MCF 10A (cell line): ENCODE results near the gene FGB. TPM values are rescaled to one million over a fixed set of nuclear protein-coding genes. Genes with fewer than 3 reads are reported as not detected.

Source experiments
- BruUV-seq: library from RNA; stranded (reverse); fragments of 400-500 nt; replicated peaks from 2 replicates; lab custom pipeline; 2021; lab: Mats Ljungman, UMichigan
- CTCF ChIA-PET: fragments of 300-600 bp; sonication (Branson Sonifier 250); formaldehyde crosslinking; extraction: SDS; loops from one replicate; lab custom pipeline; 2021; ENCODE audit warnings: antibody characterized with exemption, inconsistent platforms; lab: Yijun Ruan, JAX
- POLR2A ChIA-PET: fragments of 300-600, 350-650 bp; sonication (Branson Sonifier 250); formaldehyde crosslinking; extraction: SDS; loops from one replicate; lab custom pipeline; 2020; ENCODE audit warnings: antibody characterized with exemption, inconsistent platforms; lab: Yijun Ruan, JAX
- DNase-seq: peaks from one replicate; pipeline ENCODE4 v3.0.0-alpha.2; 2018; ENCODE audit not compliant: unreplicated experiment
- H3K27ac Mint-ChIP-seq: one replicate; pipeline ENCODE4 v1.8.0; 2022; ENCODE audit warnings: mild to moderate bottlenecking, low read depth, mixed read lengths; ENCODE audit not compliant: unreplicated experiment
- H3K27me3 Mint-ChIP-seq: one replicate; pipeline ENCODE4 v1.8.0; 2022; ENCODE audit warnings: mixed read lengths; ENCODE audit not compliant: insufficient read depth, unreplicated experiment
- H3K36me3 Mint-ChIP-seq: one replicate; pipeline ENCODE4 v1.8.0; 2022; ENCODE audit warnings: mild to moderate bottlenecking, moderate library complexity, mixed read lengths; ENCODE audit not compliant: insufficient read depth, unreplicated experiment
- H3K4me1 Mint-ChIP-seq: one replicate; pipeline ENCODE4 v1.8.0; 2022; ENCODE audit warnings: mixed read lengths; ENCODE audit not compliant: insufficient read depth, unreplicated experiment
- H3K4me3 Mint-ChIP-seq: one replicate; pipeline ENCODE4 v1.8.0; 2022; ENCODE audit warnings: mild to moderate bottlenecking, moderate library complexity, mixed read lengths; ENCODE audit not compliant: unreplicated experiment
- H3K9me3 Mint-ChIP-seq: one replicate; pipeline ENCODE4 v1.8.0; 2022; ENCODE audit warnings: mixed read lengths; ENCODE audit not compliant: unreplicated experiment
- CTCF ChIP-seq: fragments of 200-600 bp; IDR thresholded peaks from one replicate; pipeline ENCODE4 v1.8.0; 2022; ENCODE audit warnings: antibody characterized with exemption, mild to moderate bottlenecking; ENCODE audit not compliant: unreplicated experiment
- intact Hi-C: fragments of 100-400 bp; cut with micrococcal nuclease; formaldehyde crosslinking; loops from 2 replicates; pipeline ENCODE4 v1.14.1; 2022
- total RNA-seq: library from RNA; stranded (reverse); gene quantifications from 2 replicates; pipeline ENCODE4 v1.2.3, GENCODE V29; 2022

The FGB gene
- total RNA-seq, 1 experiment from 2014 or later: not detected

GRCh38 chr4:154529728-154530519, 32.9 kb upstream of the FGB start:
- no peak overlapping the region for H3K4me3 Mint-ChIP-seq
- no peaks in the 10 kb centered on the region for H3K9me3 Mint-ChIP-seq
- no peak for TF ChIP-seq CTCF
- H3K27me3 Mint-ChIP-seq: no peaks in the 10 kb centered on the region
- intact Hi-C loops: no loop called here
- peaks cover 14% of the 10 kb centered on the region for H3K4me1 Mint-ChIP-seq
- H3K27ac Mint-ChIP-seq: no peak overlapping the region
- H3K36me3 Mint-ChIP-seq: no peaks in the 10 kb centered on the region
- CTCF ChIA-PET: interaction anchor here (0.6 to 2.8 kb wide), 11 partner anchors 10 to 994 kb away, joined by 3 to 15 read pairs (median 3); partner anchors contain the start of gene PLRG1
- peak; percentile 83 for DNase-seq
- no TSS peak for BruUV-seq
- POLR2A ChIA-PET: interaction anchor here (0.5 to 6.3 kb wide), 7 partner anchors 10 to 171 kb away, joined by 3 to 50 read pairs (median 3); partner anchors contain the start of gene PLRG1

GRCh38 chr4:154534296-154534695, 28.5 kb upstream of the FGB start:
- no peak for DNase-seq
- no peak overlapping the region for H3K4me3 Mint-ChIP-seq
- no peaks in the 10 kb centered on the region for H3K9me3 Mint-ChIP-seq
- POLR2A ChIA-PET: no interaction called here
- H3K27ac Mint-ChIP-seq: no peak overlapping the region
- BruUV-seq: no TSS peak
- CTCF ChIA-PET: interaction anchor here (0.6 to 1.6 kb wide), 4 partner anchors 14 to 93 kb away, joined by 3 to 4 read pairs (median 3); no protein-coding TSS in a partner anchor
- intact Hi-C loops: no loop called here
- H3K36me3 Mint-ChIP-seq: peaks cover 37% of the 10 kb centered on the region
- peaks cover 8% of the 10 kb centered on the region for H3K4me1 Mint-ChIP-seq
- TF ChIP-seq CTCF: no peak
- H3K27me3 Mint-ChIP-seq: no peaks in the 10 kb centered on the region

DNA sequence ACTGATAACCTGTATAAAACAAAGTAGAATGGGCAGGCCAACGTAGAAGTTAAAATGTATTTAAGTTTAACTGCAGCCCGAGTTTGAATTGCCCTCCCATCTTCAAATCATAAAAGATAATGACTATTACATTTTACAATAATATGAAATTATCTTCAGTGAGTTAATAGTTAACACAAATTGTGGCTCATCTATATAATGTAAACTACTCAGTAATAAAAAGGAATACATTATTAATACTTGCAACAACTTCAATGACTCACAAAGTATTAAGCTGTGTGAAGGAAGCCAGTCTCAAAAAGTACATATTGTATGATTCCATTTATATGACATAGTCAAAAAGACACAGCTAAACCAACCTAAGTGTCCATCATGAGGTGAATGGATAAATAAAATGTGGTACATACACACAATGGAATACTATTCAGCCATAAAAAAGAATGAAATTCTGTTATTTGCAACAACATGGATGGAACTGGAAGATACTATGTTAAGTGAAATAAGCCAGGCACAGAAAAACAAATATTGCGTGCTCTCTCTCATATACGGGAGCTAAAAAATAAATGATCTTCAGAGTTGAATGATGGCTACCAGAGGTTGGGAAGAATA, 20.4 kb upstream of the FGB start:
- H3K9me3 Mint-ChIP-seq: peaks cover 8% of the 10 kb centered on the region
- intact Hi-C loops: no loop called here
- TF ChIP-seq CTCF: no peak
- no peak overlapping the region for H3K4me3 Mint-ChIP-seq
- no peaks in the 10 kb centered on the region for H3K4me1 Mint-ChIP-seq
- POLR2A ChIA-PET: interaction anchor here (0.7 kb wide), 1 partner anchor 289 kb away, joined by 4 read pairs; no protein-coding TSS in a partner anchor
- DNase-seq: no peak
- H3K27ac Mint-ChIP-seq: no peak overlapping the region
- no TSS peak for BruUV-seq
- H3K36me3 Mint-ChIP-seq: peaks cover 87% of the 10 kb centered on the region
- CTCF ChIA-PET: interaction anchor here (0.6 to 1.6 kb wide), 5 partner anchors 9 to 34 kb away, joined by 3 to 4 read pairs (median 3); no protein-coding TSS in a partner anchor
- no peaks in the 10 kb centered on the region for H3K27me3 Mint-ChIP-seq

DNA sequence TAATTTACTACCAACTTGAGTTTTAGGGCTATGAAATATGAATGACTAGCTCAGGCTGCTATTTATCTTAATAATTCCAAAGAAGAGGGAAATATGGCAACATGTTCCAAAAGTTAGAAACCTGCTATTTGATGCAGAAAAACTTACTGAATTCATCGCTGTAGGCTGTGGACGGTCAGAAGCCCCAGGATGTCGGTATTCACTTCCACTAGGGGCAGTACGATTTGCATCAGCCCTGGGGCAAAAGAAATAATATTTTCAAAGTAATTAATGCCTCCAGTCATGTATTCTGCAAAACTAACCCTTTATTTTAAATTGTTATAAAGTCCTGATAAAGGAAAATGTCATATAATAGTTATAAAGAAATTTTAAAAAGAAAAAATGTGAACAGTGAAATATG, 17.1 kb upstream of the FGB start:
- Mint-ChIP-seq H3K27ac (no peak overlapping the region), H3K4me3 (no peak overlapping the region), H3K36me3 (peaks cover 61% of the 10 kb centered on the region), H3K4me1 (peaks cover 13% of the 10 kb centered on the region), H3K27me3 (no peaks in the 10 kb centered on the region), H3K9me3 (peaks cover 8% of the 10 kb centered on the region)
- BruUV-seq: no TSS peak
- DNase-seq: no peak
- intact Hi-C loops: no loop called here
- CTCF ChIA-PET: interaction anchor here (1.4 to 15.2 kb wide), 2 partner anchors 73 to 74 kb away, joined by 9 to 935 read pairs; partner anchors contain the start of gene FGG
- POLR2A ChIA-PET: no interaction called here
- TF ChIP-seq CTCF: no peak
